Thyroid gland (tissue), 4 donors: ENCODE measurements around the gene RAPGEF4.

Experiments used
- CTCF ChIP-seq, 6 experiments: fragments of 200-600 bp in 3 of 6; fragments of 450-650 bp in 3 of 6; sonication (generic) in 3 of 6; IDR thresholded peaks; one replicate each; pipeline ENCODE4 v1.5.1; 2016 to 2019; ENCODE audit warnings: antibody characterized with exemption in 6 of 6, mild to moderate bottlenecking in 2 of 6, inconsistent platforms in 1 of 6, moderate library complexity in 1 of 6
- POLR2A ChIP-seq, 2 donors: fragments of 450-650 bp; IDR thresholded peaks; one replicate each; pipeline ENCODE4 v1.6.1; 2017; ENCODE audit warnings: antibody characterized with exemption in 2 of 2, mild to moderate bottlenecking in 2 of 2, moderate library complexity in 1 of 2

GRCh38 chr2:173034143-173034542 is 298.5 kb downstream of the RAPGEF4 start:
- TF ChIP-seq POLR2A (IDR thresholded peaks at IDR 0.05): no peak
- TF ChIP-seq CTCF (IDR thresholded peaks at IDR 0.05): no peak
